Prostate gland (tissue), 2 donors: ENCODE data around the gene EPSTI1.

Experiments
- POLR2AphosphoS5 ChIP-seq: sonication (generic); formaldehyde crosslinking; IDR thresholded peaks from one replicate; pipeline ENCODE4 v1.6.1; 2017; ENCODE audit warnings: antibody characterized with exemption
- TF ChIP-seq, protein P1 (sequence below), 4 experiments: fragments of 200-600 bp in 2 of 4; fragments of 450-650 bp in 2 of 4; sonication (generic) in 2 of 4; IDR thresholded peaks; 1 replicate in 3 of 4; 2 replicates in 1 of 4; pipeline ENCODE4 v1.5.1; 2016 to 2019; ENCODE audit warnings: antibody characterized with exemption in 4 of 4, mild to moderate bottlenecking in 2 of 4, moderate library complexity in 2 of 4

DNA sequence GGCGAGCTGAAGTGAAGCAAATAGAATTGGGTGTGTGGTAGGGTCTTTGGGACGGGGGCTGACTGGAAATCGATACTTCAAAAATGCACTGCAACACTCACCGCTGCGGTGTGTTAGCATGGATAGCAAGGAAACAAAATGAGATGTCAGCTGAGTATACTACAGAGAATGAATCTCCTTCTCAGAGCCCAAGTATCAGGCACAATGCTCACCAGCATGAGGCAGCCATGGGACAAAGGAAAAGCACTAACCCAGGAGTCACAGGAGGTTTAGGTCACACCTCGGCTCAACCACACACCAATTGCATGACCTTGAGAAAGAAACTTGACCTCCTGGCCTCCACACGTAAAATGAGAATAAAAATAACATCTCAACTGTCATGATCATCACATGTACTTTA lies 136.6 kb downstream of the EPSTI1 start:
- TF ChIP-seq, protein P1, sequence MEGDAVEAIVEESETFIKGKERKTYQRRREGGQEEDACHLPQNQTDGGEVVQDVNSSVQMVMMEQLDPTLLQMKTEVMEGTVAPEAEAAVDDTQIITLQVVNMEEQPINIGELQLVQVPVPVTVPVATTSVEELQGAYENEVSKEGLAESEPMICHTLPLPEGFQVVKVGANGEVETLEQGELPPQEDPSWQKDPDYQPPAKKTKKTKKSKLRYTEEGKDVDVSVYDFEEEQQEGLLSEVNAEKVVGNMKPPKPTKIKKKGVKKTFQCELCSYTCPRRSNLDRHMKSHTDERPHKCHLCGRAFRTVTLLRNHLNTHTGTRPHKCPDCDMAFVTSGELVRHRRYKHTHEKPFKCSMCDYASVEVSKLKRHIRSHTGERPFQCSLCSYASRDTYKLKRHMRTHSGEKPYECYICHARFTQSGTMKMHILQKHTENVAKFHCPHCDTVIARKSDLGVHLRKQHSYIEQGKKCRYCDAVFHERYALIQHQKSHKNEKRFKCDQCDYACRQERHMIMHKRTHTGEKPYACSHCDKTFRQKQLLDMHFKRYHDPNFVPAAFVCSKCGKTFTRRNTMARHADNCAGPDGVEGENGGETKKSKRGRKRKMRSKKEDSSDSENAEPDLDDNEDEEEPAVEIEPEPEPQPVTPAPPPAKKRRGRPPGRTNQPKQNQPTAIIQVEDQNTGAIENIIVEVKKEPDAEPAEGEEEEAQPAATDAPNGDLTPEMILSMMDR (IDR thresholded peaks at IDR 0.05): no peak
- TF ChIP-seq POLR2AphosphoS5: no peak
